Measurements from ENCODE around the gene NASP. TPM values are rescaled to one million over a fixed set of nuclear protein-coding genes. Genes with fewer than 3 reads are reported as not detected.

The NASP gene
- total and polyA plus RNA-seq, 5 donors = 43.7 to 89.8 (median 49.3) TPM

DNA sequence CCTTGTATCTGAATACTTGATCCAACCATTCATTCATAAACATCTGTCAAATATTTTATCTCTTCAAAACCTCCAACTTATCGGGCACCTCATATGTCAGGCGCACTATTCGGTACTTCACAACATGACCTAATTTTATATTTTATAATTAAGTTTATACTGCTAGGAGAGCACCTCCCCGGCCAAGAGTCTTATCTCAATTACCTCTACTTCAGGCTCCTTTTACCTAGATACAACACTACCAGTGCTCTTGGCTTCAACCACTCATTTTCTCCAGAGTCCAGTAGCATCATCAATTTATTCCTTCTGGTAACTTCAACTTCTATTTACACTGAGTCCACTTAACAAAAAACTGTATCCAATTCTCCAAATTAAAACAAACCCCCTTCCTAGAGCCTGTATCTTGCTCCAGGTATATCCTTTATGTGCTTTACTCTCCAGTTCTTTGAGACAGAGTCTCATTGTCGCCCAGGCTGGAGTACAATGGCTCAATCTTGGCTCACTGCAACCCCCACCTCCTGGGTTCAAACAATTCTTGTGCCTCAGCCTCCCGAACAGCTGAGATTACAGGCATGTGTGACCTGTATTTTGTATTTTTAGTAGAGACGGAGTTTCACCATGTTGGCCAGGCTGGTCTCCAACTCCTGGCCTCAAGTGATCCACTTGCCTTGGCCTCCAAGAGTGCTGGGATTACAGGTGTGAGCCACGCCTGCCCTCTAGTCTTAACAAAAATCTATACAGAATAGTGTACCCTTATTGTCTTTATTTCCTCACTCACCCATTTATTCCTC is 83.7 kb downstream of the NASP start:
- no peaks in the 10 kb centered on the region for H3K9me3 ChIP-seq (ENCODE audit: control insufficient read depth, low read length)
- ATAC-seq (no peak), DNase-seq (no peak)
- intact Hi-C loops (cut with DNase I) = no loop called here
- no peak overlapping the region for H3K4me3 ChIP-seq (ENCODE audit: low read length)
- 72% methylated on average over 8 of the region's 8 CpGs for WGBS
- H3K27ac ChIP-seq (ENCODE audit: low read length) = no peak overlapping the region
- H3K4me1 ChIP-seq (ENCODE audit: control insufficient read depth, insufficient read depth, low read length) = peaks cover 10% of the 10 kb centered on the region
- no peaks in the 10 kb centered on the region for H3K27me3 ChIP-seq (ENCODE audit: control insufficient read depth, insufficient read depth)

Other genes starting within 250 kb of the NASP start
- gene TOE1, start 243.9 kb upstream of the NASP start, total RNA-seq = 1 to 10 TPM; 5.0 to 6.6 (median 6.2) TPM
- gene TOE1, start 243.9 kb upstream of the NASP start, polyA plus RNA-seq = 4.5 TPM
- gene MUTYH, start 243.6 kb upstream of the NASP start, total RNA-seq = 10 to 100 TPM in 3 of 4 donors, 1 to 10 TPM in 1; 7.7 to 12.7 (median 11.2) TPM
- gene MUTYH, start 243.6 kb upstream of the NASP start, polyA plus RNA-seq = 8.7 TPM
- gene TESK2, start 92.9 kb upstream of the NASP start, total RNA-seq = 1 to 10 TPM; 1.6 to 4.7 (median 4.2) TPM
- 1.6 TPM for gene TESK2, start 92.9 kb upstream of the NASP start, polyA plus RNA-seq
- gene CCDC163, start 84.0 kb upstream of the NASP start, total RNA-seq = 10 to 100 TPM in 2 of 4 donors, 1 to 10 TPM in 2; 2.5 to 13.9 (median 11.0) TPM
- 7.3 TPM for gene CCDC163, start 84.0 kb upstream of the NASP start, polyA plus RNA-seq
- 10 to 100 TPM; 15.7 to 32.0 (median 26.2) TPM for gene MMACHC, start 83.7 kb upstream of the NASP start, total RNA-seq
- gene MMACHC, start 83.7 kb upstream of the NASP start, polyA plus RNA-seq = 12.8 TPM
- gene PRDX1, start 62.2 kb upstream of the NASP start, total RNA-seq = 100 to 1,000 TPM; 548 to 884 (median 710) TPM
- gene PRDX1, start 62.2 kb upstream of the NASP start, polyA plus RNA-seq = 1,153 TPM
- 100 to 1,000 TPM in 1 of 4 donors, 10 to 100 TPM in 3; 67.3 to 106 (median 90.7) TPM for gene AKR1A1, start 33.2 kb upstream of the NASP start, total RNA-seq
- 75.0 TPM for gene AKR1A1, start 33.2 kb upstream of the NASP start, polyA plus RNA-seq
- gene CCDC17, start 40.0 kb downstream of the NASP start, total RNA-seq = 1 to 10 TPM in 3 of 4 donors, under 1 TPM in 1; 0.42 to 1.8 (median 1.1) TPM
- 0.93 TPM for gene CCDC17, start 40.0 kb downstream of the NASP start, polyA plus RNA-seq
- gene GPBP1L1, start 102.5 kb downstream of the NASP start, total RNA-seq = 10 to 100 TPM; 75.4 to 83.1 (median 79.9) TPM
- 47.9 TPM for gene GPBP1L1, start 102.5 kb downstream of the NASP start, polyA plus RNA-seq
- 10 to 100 TPM; 21.6 to 30.9 (median 24.1) TPM for gene TMEM69, start 104.1 kb downstream of the NASP start, total RNA-seq
- 32.4 TPM for gene TMEM69, start 104.1 kb downstream of the NASP start, polyA plus RNA-seq
- 10 to 100 TPM; 12.2 to 20.2 (median 15.7) TPM for gene IPP, start 166.6 kb downstream of the NASP start, total RNA-seq
- 7.4 TPM for gene IPP, start 166.6 kb downstream of the NASP start, polyA plus RNA-seq
- 10 to 100 TPM; 68.4 to 85.3 (median 72.3) TPM for gene MAST2, start 219.6 kb downstream of the NASP start, total RNA-seq
- gene MAST2, start 219.6 kb downstream of the NASP start, polyA plus RNA-seq = 46.1 TPM